ENCODE data around the gene GALK1. TPM values are rescaled to one million over a fixed set of nuclear protein-coding genes. Genes with fewer than 3 reads are reported as not detected.

The GALK1 gene
- total and polyA plus RNA-seq, 2 of the 13 experiments (the other 11 are each of a cell fraction or from before 2014, with no cell fraction given): 59.9 to 93.6 TPM

DNA sequence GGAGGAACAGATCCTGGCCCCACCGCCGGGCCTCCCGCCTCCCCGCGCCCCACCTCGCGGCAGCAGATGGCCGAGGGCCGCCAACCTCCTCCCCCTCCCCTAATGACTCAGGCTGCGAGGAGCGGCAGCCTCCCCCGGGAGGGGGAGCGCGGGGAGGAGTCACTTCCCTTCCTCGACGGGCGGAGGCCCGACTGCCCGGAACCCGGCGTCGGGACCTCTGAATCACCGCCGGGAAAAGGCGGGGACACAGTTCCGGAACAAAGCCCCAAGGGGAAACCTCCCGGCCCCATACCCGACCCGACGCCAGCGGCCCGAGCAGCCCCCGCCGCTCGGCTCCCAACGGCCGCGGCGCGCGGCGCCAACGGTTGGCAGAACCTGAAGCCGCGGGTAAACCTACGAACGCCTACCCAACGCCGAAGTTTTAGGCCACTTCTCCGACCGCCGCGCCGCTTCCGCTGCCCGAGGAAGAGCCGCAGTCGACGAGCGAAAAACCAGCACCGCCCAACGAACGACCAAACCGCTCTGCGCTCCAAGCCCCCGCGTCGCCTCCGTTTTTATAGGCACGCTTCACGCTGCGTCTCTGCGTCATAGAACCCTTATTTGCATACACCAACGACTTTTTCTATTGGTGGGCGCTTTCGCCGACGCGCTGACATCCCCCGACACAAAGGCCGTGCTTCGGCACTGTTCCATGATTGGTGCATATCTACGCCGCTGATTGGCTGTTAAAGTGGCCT is 14.4 kb upstream of the GALK1 start (continued):
- TF ChIP-seq, protein P1, sequence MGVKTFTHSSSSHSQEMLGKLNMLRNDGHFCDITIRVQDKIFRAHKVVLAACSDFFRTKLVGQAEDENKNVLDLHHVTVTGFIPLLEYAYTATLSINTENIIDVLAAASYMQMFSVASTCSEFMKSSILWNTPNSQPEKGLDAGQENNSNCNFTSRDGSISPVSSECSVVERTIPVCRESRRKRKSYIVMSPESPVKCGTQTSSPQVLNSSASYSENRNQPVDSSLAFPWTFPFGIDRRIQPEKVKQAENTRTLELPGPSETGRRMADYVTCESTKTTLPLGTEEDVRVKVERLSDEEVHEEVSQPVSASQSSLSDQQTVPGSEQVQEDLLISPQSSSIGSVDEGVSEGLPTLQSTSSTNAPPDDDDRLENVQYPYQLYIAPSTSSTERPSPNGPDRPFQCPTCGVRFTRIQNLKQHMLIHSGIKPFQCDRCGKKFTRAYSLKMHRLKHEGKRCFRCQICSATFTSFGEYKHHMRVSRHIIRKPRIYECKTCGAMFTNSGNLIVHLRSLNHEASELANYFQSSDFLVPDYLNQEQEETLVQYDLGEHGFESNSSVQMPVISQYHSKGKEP (CRISPR knock-in tag; IDR thresholded peaks at IDR 0.05): peak; percentile 96
- TF ChIP-seq PHF21A (CRISPR knock-in tag; IDR thresholded peaks at IDR 0.05) (peak; percentile 69), ARHGAP35 (CRISPR knock-in tag; IDR thresholded peaks at IDR 0.05; ENCODE audit: borderline replicate concordance) (peak; percentile 91), TCF7 (IDR thresholded peaks at IDR 0.05; ENCODE audit: low read depth) (no peak), TAF15 (IDR thresholded peaks at IDR 0.05; ENCODE audit: low read depth, low read length, poor library complexity, severe bottlenecking) (peak; percentile 99), POLR2A (IDR thresholded peaks at IDR 0.05; ENCODE audit: insufficient read depth in 1 of 2, low read depth in 2 of 2, low read length in 2 of 2) (peak; percentile 100), SETDB1 (CRISPR knock-in tag; IDR thresholded peaks at IDR 0.05; ENCODE audit: borderline replicate concordance) (no peak), MAFK (conservative IDR thresholded peaks at IDR 0.05 in 1 of 2, IDR thresholded peaks at IDR 0.05 in 1 of 2; ENCODE audit: low read length in 2 of 2) (peak; percentile 29 to 38; a peak in 2 of 4 replicates), ZFP62 (CRISPR knock-in tag; IDR thresholded peaks at IDR 0.05) (no peak), ZSCAN12 (CRISPR knock-in tag; IDR thresholded peaks at IDR 0.05) (peak; percentile 93; the same call in 1 of the 2 replicates), ZNF772 (CRISPR knock-in tag; IDR thresholded peaks at IDR 0.05) (peak; percentile 98), FOXM1 (CRISPR knock-in tag; IDR thresholded peaks at IDR 0.05) (0 out of 2 replicates have a peak, but pooled peaks have one; percentile 84), ZNF547 (CRISPR knock-in tag; IDR thresholded peaks at IDR 0.05) (peak; percentile 90), SRF (IDR thresholded peaks at IDR 0.05; ENCODE audit: low read depth, low read length) (no peak), MED8 (CRISPR knock-in tag; IDR thresholded peaks at IDR 0.05; ENCODE audit: insufficient replicate concordance) (no peak), PHF5A (CRISPR knock-in tag; IDR thresholded peaks at IDR 0.05; ENCODE audit: low read depth, unreplicated experiment) (peak; percentile 63), PAX8 (CRISPR knock-in tag; IDR thresholded peaks at IDR 0.05; ENCODE audit: borderline replicate concordance) (no peak), STAT5B (CRISPR knock-in tag; IDR thresholded peaks at IDR 0.05) (peak; percentile 96)
- TF ChIP-seq, protein P2, sequence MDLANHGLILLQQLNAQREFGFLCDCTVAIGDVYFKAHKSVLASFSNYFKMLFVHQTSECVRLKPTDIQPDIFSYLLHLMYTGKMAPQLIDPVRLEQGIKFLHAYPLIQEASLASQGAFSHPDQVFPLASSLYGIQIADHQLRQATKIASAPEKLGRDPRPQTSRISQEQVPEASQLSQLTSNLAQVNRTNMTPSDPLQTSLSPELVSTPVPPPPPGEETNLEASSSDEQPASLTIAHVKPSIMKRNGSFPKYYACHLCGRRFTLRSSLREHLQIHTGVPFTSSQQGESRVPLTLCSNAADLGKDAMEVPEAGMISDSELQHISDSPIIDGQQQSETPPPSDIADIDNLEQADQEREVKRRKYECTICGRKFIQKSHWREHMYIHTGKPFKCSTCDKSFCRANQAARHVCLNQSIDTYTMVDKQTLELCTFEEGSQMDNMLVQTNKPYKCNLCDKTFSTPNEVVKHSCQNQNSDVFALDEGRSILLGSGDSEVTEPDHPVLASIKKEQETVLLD (CRISPR knock-in tag; IDR thresholded peaks at IDR 0.05; ENCODE audit: low read depth): peak; percentile 69; the same call in 1 of the 2 replicates
- TF ChIP-seq, protein P3, sequence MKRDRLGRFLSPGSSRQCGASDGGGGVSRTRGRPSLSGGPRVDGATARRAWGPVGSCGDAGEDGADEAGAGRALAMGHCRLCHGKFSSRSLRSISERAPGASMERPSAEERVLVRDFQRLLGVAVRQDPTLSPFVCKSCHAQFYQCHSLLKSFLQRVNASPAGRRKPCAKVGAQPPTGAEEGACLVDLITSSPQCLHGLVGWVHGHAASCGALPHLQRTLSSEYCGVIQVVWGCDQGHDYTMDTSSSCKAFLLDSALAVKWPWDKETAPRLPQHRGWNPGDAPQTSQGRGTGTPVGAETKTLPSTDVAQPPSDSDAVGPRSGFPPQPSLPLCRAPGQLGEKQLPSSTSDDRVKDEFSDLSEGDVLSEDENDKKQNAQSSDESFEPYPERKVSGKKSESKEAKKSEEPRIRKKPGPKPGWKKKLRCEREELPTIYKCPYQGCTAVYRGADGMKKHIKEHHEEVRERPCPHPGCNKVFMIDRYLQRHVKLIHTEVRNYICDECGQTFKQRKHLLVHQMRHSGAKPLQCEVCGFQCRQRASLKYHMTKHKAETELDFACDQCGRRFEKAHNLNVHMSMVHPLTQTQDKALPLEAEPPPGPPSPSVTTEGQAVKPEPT (CRISPR knock-in tag; IDR thresholded peaks at IDR 0.05; ENCODE audit: low read depth): peak; percentile 52; the same call in 1 of the 2 replicates
- TF ChIP-seq, protein P4, sequence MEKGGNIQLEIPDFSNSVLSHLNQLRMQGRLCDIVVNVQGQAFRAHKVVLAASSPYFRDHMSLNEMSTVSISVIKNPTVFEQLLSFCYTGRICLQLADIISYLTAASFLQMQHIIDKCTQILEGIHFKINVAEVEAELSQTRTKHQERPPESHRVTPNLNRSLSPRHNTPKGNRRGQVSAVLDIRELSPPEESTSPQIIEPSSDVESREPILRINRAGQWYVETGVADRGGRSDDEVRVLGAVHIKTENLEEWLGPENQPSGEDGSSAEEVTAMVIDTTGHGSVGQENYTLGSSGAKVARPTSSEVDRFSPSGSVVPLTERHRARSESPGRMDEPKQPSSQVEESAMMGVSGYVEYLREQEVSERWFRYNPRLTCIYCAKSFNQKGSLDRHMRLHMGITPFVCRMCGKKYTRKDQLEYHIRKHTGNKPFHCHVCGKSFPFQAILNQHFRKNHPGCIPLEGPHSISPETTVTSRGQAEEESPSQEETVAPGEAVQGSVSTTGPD (CRISPR knock-in tag; IDR thresholded peaks at IDR 0.05): no peak
- TF ChIP-seq, protein P5, sequence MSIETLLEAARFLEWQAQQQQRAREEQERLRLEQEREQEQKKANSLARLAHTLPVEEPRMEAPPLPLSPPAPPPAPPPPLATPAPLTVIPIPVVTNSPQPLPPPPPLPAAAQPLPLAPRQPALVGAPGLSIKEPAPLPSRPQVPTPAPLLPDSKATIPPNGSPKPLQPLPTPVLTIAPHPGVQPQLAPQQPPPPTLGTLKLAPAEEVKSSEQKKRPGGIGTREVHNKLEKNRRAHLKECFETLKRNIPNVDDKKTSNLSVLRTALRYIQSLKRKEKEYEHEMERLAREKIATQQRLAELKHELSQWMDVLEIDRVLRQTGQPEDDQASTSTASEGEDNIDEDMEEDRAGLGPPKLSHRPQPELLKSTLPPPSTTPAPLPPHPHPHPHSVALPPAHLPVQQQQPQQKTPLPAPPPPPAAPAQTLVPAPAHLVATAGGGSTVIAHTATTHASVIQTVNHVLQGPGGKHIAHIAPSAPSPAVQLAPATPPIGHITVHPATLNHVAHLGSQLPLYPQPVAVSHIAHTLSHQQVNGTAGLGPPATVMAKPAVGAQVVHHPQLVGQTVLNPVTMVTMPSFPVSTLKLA (IDR thresholded peaks at IDR 0.05): 0 out of 2 replicates have a peak, but pooled peaks have one; percentile 38

All from HepG2 (cell line).